Breast epithelium (tissue), 4 donors: Measurements from ENCODE around the gene ALPK3. TPM values are rescaled to one million over a fixed set of nuclear protein-coding genes. Genes with fewer than 3 reads are reported as not detected.

Experiments
- DNase-seq, 2 donors: peaks; one replicate each; pipeline ENCODE4 v3.0.0-alpha.2; 2019; ENCODE audit warnings: low spot score in 2 of 2
- H3K27ac ChIP-seq, 2 donors: fragments of 200-600 bp; sonication (generic) in 1 of 2; one replicate each; pipeline ENCODE4 v1.5.1; 2016 to 2019; ENCODE audit warnings: mild to moderate bottlenecking in 1 of 2
- H3K27me3 ChIP-seq, 2 donors: fragments of 200-600 bp; sonication (generic) in 1 of 2; one replicate each; pipeline versions ENCODE4 v1.5.1 to v1.6.0; 2017 to 2019; ENCODE audit warnings: control low read depth in 1 of 2, mild to moderate bottlenecking in 1 of 2
- H3K36me3 ChIP-seq: fragments of 200-600 bp; one replicate; pipeline ENCODE4 v1.5.1; 2019
- H3K4me1 ChIP-seq, 2 donors: fragments of 200-600 bp; sonication (generic); one replicate each; pipeline ENCODE4 v1.5.1; 2016 to 2019; ENCODE audit warnings: control low read depth in 1 of 2
- H3K4me3 ChIP-seq, 3 donors: fragments of 200-600 bp; sonication (generic); 1 replicate in 2 of 3; 2 replicates in 1 of 3; pipeline ENCODE4 v1.5.1; 2016 to 2019; ENCODE audit warnings: mild to moderate bottlenecking in 3 of 3, moderate library complexity in 2 of 3
- H3K9me3 ChIP-seq, 2 donors: fragments of 200-600 bp; sonication (generic) in 1 of 2; one replicate each; pipeline ENCODE4 v1.5.1; 2016 to 2019; ENCODE audit warnings: control low read depth in 1 of 2
- CTCF ChIP-seq, 3 donors: fragments of 450-650 bp; IDR thresholded peaks; one replicate each; pipeline ENCODE4 v1.5.1; 2016 to 2017; ENCODE audit warnings: antibody characterized with exemption in 3 of 3, mild to moderate bottlenecking in 3 of 3, moderate library complexity in 3 of 3
- POLR2A ChIP-seq: fragments of 450-650 bp; IDR thresholded peaks from one replicate; pipeline ENCODE4 v1.6.1; 2016; ENCODE audit warnings: antibody characterized with exemption, mild to moderate bottlenecking, moderate library complexity
- POLR2AphosphoS5 ChIP-seq, 3 donors: sonication (generic); formaldehyde crosslinking; IDR thresholded peaks; one replicate each; pipeline ENCODE4 v1.6.1; 2017; ENCODE audit warnings: antibody characterized with exemption in 3 of 3
- intact Hi-C: fragments of 100-400 bp; cut with DNase I; formaldehyde crosslinking; loops from one replicate; pipeline ENCODE4 v1.15.1; 2023; ENCODE audit warnings: low total_unique reads
- total RNA-seq, 3 donors: library from RNA; depleted of rRNA; stranded (reverse); fragments of >200 nt; gene quantifications; one replicate each; pipeline ENCODE4 v1.1.0, GENCODE V29; 2016

ALPK3 gene
- total RNA-seq, 3 donors from 2014 or later: 1.6 to 3.4 (median 2.6) TPM

- H3K27ac ChIP-seq: no peak overlapping the region
- H3K4me3 ChIP-seq: no peak overlapping the region
- DNase-seq: no peak
- intact Hi-C loops: no loop called here
- no peaks in the 10 kb centered on the region for H3K9me3 ChIP-seq
- peaks cover 17% of the 10 kb centered on the region for H3K36me3 ChIP-seq
- no peaks in the 10 kb centered on the region for H3K4me1 ChIP-seq
- TF ChIP-seq CTCF (IDR thresholded peaks at IDR 0.05) (no peak), POLR2A (no peak), POLR2AphosphoS5 (IDR thresholded peaks at IDR 0.05) (no peak)
- no peaks in the 10 kb centered on the region for H3K27me3 ChIP-seq
These were observed 32.9 kb upstream of the ALPK3 start for GRCh38 chr15:84784262-84784661.

DNA sequence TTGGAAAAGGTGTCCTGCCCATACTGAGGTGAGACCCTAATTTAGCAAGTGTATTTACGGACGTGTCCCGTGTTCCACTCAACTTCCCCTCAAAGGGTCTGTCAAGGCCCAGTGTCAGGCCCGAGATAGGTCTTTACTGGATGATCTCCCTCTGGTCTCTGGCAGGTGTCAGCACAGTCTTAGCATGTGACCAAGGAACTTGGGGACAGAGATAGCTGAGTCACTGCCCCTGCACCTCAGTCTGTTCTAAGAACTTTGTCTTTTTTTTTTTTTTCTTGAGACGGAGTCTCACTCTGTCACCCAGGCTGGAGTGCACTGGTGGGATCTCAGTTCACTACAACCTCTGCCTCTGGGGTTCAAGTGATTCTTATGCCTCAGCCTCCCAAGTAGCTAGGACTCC, 32.1 kb upstream of the ALPK3 start:
- DNase-seq: no peak
- Histone ChIP-seq H3K4me1 (no peaks in the 10 kb centered on the region), H3K4me3 (no peak overlapping the region), H3K27ac (no peak overlapping the region), H3K36me3 (peaks cover 17% of the 10 kb centered on the region), H3K27me3 (no peaks in the 10 kb centered on the region), H3K9me3 (no peaks in the 10 kb centered on the region)
- TF ChIP-seq POLR2AphosphoS5 (IDR thresholded peaks at IDR 0.05): no peak
- no peak for TF ChIP-seq POLR2A
- TF ChIP-seq CTCF (IDR thresholded peaks at IDR 0.05): no peak
- intact Hi-C loops: no loop called here

DNA sequence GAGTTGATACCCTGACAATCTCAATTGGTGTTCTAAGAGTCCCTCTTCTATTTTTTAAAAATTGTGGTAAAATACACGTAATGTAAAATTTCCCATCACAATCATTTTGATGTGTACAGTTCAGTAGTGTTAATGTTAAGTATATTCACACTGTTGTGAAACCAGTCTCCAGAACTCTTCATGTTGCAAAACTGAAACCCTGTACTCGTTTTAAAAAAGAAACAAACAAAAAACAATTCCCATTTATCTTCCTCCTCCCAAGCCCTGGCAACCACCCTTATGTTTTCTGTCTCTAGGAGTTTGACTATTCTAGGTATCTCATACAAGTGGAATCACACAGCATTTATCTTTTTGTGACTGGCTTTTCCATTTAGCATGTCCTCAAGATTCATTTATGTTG, 28.7 kb upstream of the ALPK3 start:
- no peaks in the 10 kb centered on the region for H3K27me3 ChIP-seq
- H3K4me3 ChIP-seq: no peak overlapping the region
- peaks cover 10% of the 10 kb centered on the region for H3K36me3 ChIP-seq
- intact Hi-C loops: no loop called here
- no peaks in the 10 kb centered on the region for H3K4me1 ChIP-seq
- DNase-seq: no peak
- H3K9me3 ChIP-seq: no peaks in the 10 kb centered on the region
- H3K27ac ChIP-seq: no peak overlapping the region
- no peak for TF ChIP-seq POLR2AphosphoS5 (IDR thresholded peaks at IDR 0.05)
- TF ChIP-seq POLR2A: no peak
- no peak for TF ChIP-seq CTCF (IDR thresholded peaks at IDR 0.05)

- no peak overlapping the region for H3K4me3 ChIP-seq
- H3K27ac ChIP-seq: no peak overlapping the region
- no peaks in the 10 kb centered on the region for H3K27me3 ChIP-seq
- intact Hi-C loops: no loop called here
- no peak for TF ChIP-seq CTCF (IDR thresholded peaks at IDR 0.05)
- no peak for TF ChIP-seq POLR2AphosphoS5 (IDR thresholded peaks at IDR 0.05)
- no peak for TF ChIP-seq POLR2A
- H3K9me3 ChIP-seq: no peaks in the 10 kb centered on the region
- no peaks in the 10 kb centered on the region for H3K36me3 ChIP-seq
- DNase-seq: no peak
- no peaks in the 10 kb centered on the region for H3K4me1 ChIP-seq
These were observed 27.4 kb upstream of the ALPK3 start for GRCh38 chr15:84789762-84790161.

GRCh38 chr15:84790676-84791075, 26.5 kb upstream of the ALPK3 start:
- Histone ChIP-seq H3K27ac (no peak overlapping the region), H3K4me3 (no peak overlapping the region), H3K27me3 (no peaks in the 10 kb centered on the region), H3K36me3 (no peaks in the 10 kb centered on the region), H3K9me3 (no peaks in the 10 kb centered on the region), H3K4me1 (no peaks in the 10 kb centered on the region)
- DNase-seq: no peak
- TF ChIP-seq CTCF (IDR thresholded peaks at IDR 0.05): no peak
- TF ChIP-seq POLR2A: no peak
- TF ChIP-seq POLR2AphosphoS5 (IDR thresholded peaks at IDR 0.05): no peak
- intact Hi-C loops: no loop called here
